ENCODE results near the gene ISYNA1.

GRCh38 chr19:18399008-18399407, 38.9 kb downstream of the ISYNA1 start:
- TF ChIP-seq CTCF (IDR thresholded peaks at IDR 0.05; ENCODE audit: insufficient read depth, low read depth, low read length): no peak
- no peak for TF ChIP-seq EZH2 (IDR thresholded peaks at IDR 0.05; ENCODE audit: insufficient read depth, low read length)

Data from astrocyte (in vitro differentiated cells and primary cell).